Progenitor cell of endocrine pancreas (in vitro differentiated cells): ENCODE results near the gene FOXRED2. TPM values are rescaled to one million over a fixed set of nuclear protein-coding genes. Genes with fewer than 3 reads are reported as not detected.

Source experiments
- DNase-seq: peaks from one replicate; pipeline ENCODE4 v3.0.0; 2021; ENCODE audit warnings: low spot score; ENCODE audit not compliant: unreplicated experiment
- H3K27ac Mint-ChIP-seq: 2 replicates; pipeline ENCODE4 v1.8.0; 2021; ENCODE audit warnings: mild to moderate bottlenecking, moderate library complexity, mixed read lengths
- H3K27me3 Mint-ChIP-seq: 2 replicates; pipeline ENCODE4 v1.8.0; 2021; ENCODE audit warnings: mixed read lengths
- H3K36me3 Mint-ChIP-seq: 2 replicates; pipeline ENCODE4 v1.8.0; 2022; ENCODE audit warnings: mixed read lengths; ENCODE audit not compliant: insufficient read depth
- H3K4me1 Mint-ChIP-seq: 2 replicates; pipeline ENCODE4 v1.8.0; 2021; ENCODE audit warnings: low read depth, mixed read lengths
- H3K4me3 Mint-ChIP-seq: 2 replicates; pipeline ENCODE4 v1.8.0; 2021; ENCODE audit warnings: low read depth, mild to moderate bottlenecking, moderate library complexity, mixed read lengths
- H3K9me3 Mint-ChIP-seq: 2 replicates; pipeline ENCODE4 v1.8.0; 2021; ENCODE audit warnings: low read depth, mixed read lengths
- CTCF ChIP-seq: fragments of 200-600 bp; sonication (generic); IDR thresholded peaks from one replicate; pipeline ENCODE4 v1.5.0; 2021; ENCODE audit warnings: antibody characterized with exemption, mild to moderate bottlenecking; ENCODE audit not compliant: unreplicated experiment
- total RNA-seq: library from RNA; stranded (reverse); gene quantifications from 2 replicates; pipeline ENCODE4 v1.2.1, GENCODE V29; 2021

FOXRED2 gene
- total RNA-seq, 1 donor from 2014 or later, result 23.5 TPM

GRCh38 chr22:36475341-36475740, 31.5 kb downstream of the FOXRED2 start:
- no peak for TF ChIP-seq CTCF
- Mint-ChIP-seq H3K4me3 (no peak overlapping the region), H3K9me3 (no peaks in the 10 kb centered on the region), H3K27me3 (no peaks in the 10 kb centered on the region), H3K36me3 (peaks cover 20% of the 10 kb centered on the region), H3K27ac (no peak overlapping the region), H3K4me1 (peaks cover 2% of the 10 kb centered on the region)
- no peak for DNase-seq

- Mint-ChIP-seq H3K4me3 (no peak overlapping the region), H3K27ac (no peak overlapping the region), H3K36me3 (peaks cover 17% of the 10 kb centered on the region), H3K4me1 (no peaks in the 10 kb centered on the region), H3K27me3 (no peaks in the 10 kb centered on the region), H3K9me3 (no peaks in the 10 kb centered on the region)
- TF ChIP-seq CTCF, result no peak
- DNase-seq, result no peak
Measured at GRCh38 chr22:36472689-36473088, 34.2 kb downstream of the FOXRED2 start.

- no peaks in the 10 kb centered on the region for H3K4me1 Mint-ChIP-seq
Measured at GRCh38 chr22:36471341-36471821, 35.5 kb downstream of the FOXRED2 start.

GRCh38 chr22:36470994-36471331, 35.9 kb downstream of the FOXRED2 start:
- H3K36me3 Mint-ChIP-seq, result peaks cover 7% of the 10 kb centered on the region
- DNase-seq, result no peak
- H3K9me3 Mint-ChIP-seq, result no peaks in the 10 kb centered on the region
- H3K27me3 Mint-ChIP-seq, result no peaks in the 10 kb centered on the region
- H3K4me3 Mint-ChIP-seq, result no peak overlapping the region
- TF ChIP-seq CTCF, result no peak
- no peaks in the 10 kb centered on the region for H3K4me1 Mint-ChIP-seq
- H3K27ac Mint-ChIP-seq, result no peak overlapping the region

More at GRCh38 chr22:36471341-36471821, 35.5 kb downstream of the FOXRED2 start:
- no peak overlapping the region for H3K27ac Mint-ChIP-seq
- DNase-seq, result no peak
- TF ChIP-seq CTCF, result no peak
- H3K4me3 Mint-ChIP-seq, result no peak overlapping the region
- no peaks in the 10 kb centered on the region for H3K27me3 Mint-ChIP-seq
- H3K9me3 Mint-ChIP-seq, result no peaks in the 10 kb centered on the region
- H3K36me3 Mint-ChIP-seq, result peaks cover 9% of the 10 kb centered on the region

GRCh38 chr22:36470162-36470993, 36.5 kb downstream of the FOXRED2 start:
- no peaks in the 10 kb centered on the region for H3K9me3 Mint-ChIP-seq
- DNase-seq, result peak; percentile 69
- peaks cover 2% of the 10 kb centered on the region for H3K36me3 Mint-ChIP-seq
- H3K27ac Mint-ChIP-seq, result peak overlapping the region; percentile 79
- TF ChIP-seq CTCF, result peak; percentile 94
- no peaks in the 10 kb centered on the region for H3K27me3 Mint-ChIP-seq
- no peaks in the 10 kb centered on the region for H3K4me1 Mint-ChIP-seq
- no peak overlapping the region for H3K4me3 Mint-ChIP-seq
